GM12878 (cell line): ENCODE data around the gene PRTN3. TPM values are rescaled to one million over a fixed set of nuclear protein-coding genes. Genes with fewer than 3 reads are reported as not detected.

Source experiments
- ATAC-seq: fragments of 200-7000 bp; cut with Tn5 transposase; 3 replicates; pipeline ENCODE4 v1.9.1; 2020; ENCODE audit warnings: mild to moderate bottlenecking, moderate library complexity
- BruUV-seq: library from RNA; stranded (reverse); fragments of 400-500 nt; replicated peaks from 2 replicates; lab custom pipeline; 2021; lab: Mats Ljungman, UMichigan
- CTCF ChIA-PET: fragments of 300-600 bp; sonication (Branson Sonifier 250); formaldehyde crosslinking; extraction: SDS; loops from one replicate; lab custom pipeline; 2021; ENCODE audit warnings: inconsistent platforms; lab: Yijun Ruan, JAX
- POLR2A ChIA-PET: fragments of 350-600 bp; formaldehyde crosslinking; extraction: SDS; loops from one replicate; lab custom pipeline; 2021; ENCODE audit warnings: inconsistent platforms; lab: Charles Lee
- RAD21 ChIA-PET: fragments of 300-600 bp; sonication (Branson Sonifier 250); formaldehyde crosslinking; loops from one replicate; lab custom pipeline; 2023; ENCODE audit warnings: antibody characterized with exemption; ENCODE audit not compliant: unreplicated experiment; lab: Charles Lee
- SMC1A ChIA-PET: fragments of 300-600 bp; sonication (Branson Sonifier 250); formaldehyde crosslinking; loops from one replicate; lab custom pipeline; 2023; ENCODE audit not compliant: unreplicated experiment, uncharacterized antibody; lab: Charles Lee
- DNase-seq: peaks from one replicate; pipeline ENCODE4 v3.0.0-alpha.2; 2011; ENCODE audit warnings: low read depth, low spot score
- FAIRE-seq: peaks from 3 replicates; lab custom pipeline; 2011; peaks lifted over from hg19 to GRCh38; lab: Jason Lieb, UNC
- H2AFZ ChIP-seq: 2 replicates; pipeline ENCODE4 v1.6.0; 2011; ENCODE audit warnings: low read depth, low read length, control low read depth; ENCODE audit not compliant: control insufficient read depth
- H3K27ac ChIP-seq: 2 replicates; pipeline ENCODE4 v1.5.1; 2011; ENCODE audit warnings: control low read depth; ENCODE audit not compliant: control insufficient read depth, insufficient read depth
- H3K27me3 ChIP-seq, 2 experiments: replicated peaks in 1 of 2; 2 replicates each; pipeline versions ENCODE4 v1.6.0 to v1.6.1; 2011; ENCODE audit warnings: low read length in 1 of 2; ENCODE audit not compliant: control insufficient read depth in 2 of 2, insufficient read depth in 2 of 2
- H3K36me3 ChIP-seq, 2 experiments: 2 replicates each; pipeline ENCODE4 v1.5.1; 2011; ENCODE audit warnings: low read length in 1 of 2; ENCODE audit not compliant: control insufficient read depth in 2 of 2, insufficient read depth in 2 of 2
- H3K4me1 ChIP-seq: 2 replicates; pipeline ENCODE4 v1.6.1; 2011; ENCODE audit warnings: mild to moderate bottlenecking, low read length, moderate library complexity, mixed read lengths; ENCODE audit not compliant: control insufficient read depth, insufficient read depth
- H3K4me2 ChIP-seq: 2 replicates; pipeline ENCODE4 v1.6.0; 2011; ENCODE audit warnings: control low read depth; ENCODE audit not compliant: control insufficient read depth, insufficient read depth
- H3K4me3 ChIP-seq: fragments of 200-600 bp; sonication (generic); 2 replicates; pipeline ENCODE4 v1.5.1; 2016
- H3K79me2 ChIP-seq: 2 replicates; pipeline ENCODE4 v1.6.0; 2011; ENCODE audit warnings: low read length; ENCODE audit not compliant: control insufficient read depth, insufficient read depth
- H3K9ac ChIP-seq: 2 replicates; pipeline ENCODE4 v1.8.0; 2011; ENCODE audit warnings: low read length, control low read depth, mixed read lengths; ENCODE audit not compliant: control insufficient read depth, insufficient read depth
- H3K9me3 ChIP-seq: replicated peaks from 3 replicates; pipeline ENCODE4 v1.5.1; 2011; ENCODE audit warnings: mild to moderate bottlenecking, low read length; ENCODE audit not compliant: control insufficient read depth, insufficient read depth
- H4K20me1 ChIP-seq: 2 replicates; pipeline ENCODE4 v1.6.0; 2011; ENCODE audit not compliant: control insufficient read depth, insufficient read depth
- BACH1 ChIP-seq: fragments of 450-650 bp; IDR thresholded peaks from 2 replicates; pipeline ENCODE4 v1.6.1; 2017; ENCODE audit warnings: mild to moderate bottlenecking, borderline replicate concordance
- HDAC2 ChIP-seq: fragments of 200-600 bp; sonication (generic); IDR thresholded peaks from 2 replicates; pipeline ENCODE4 v1.6.1; 2017
- YY1 ChIP-seq: IDR thresholded peaks from 2 replicates; pipeline ENCODE4 v1.6.1; 2011; ENCODE audit warnings: low read depth, mild to moderate bottlenecking, low read length
- WGBS: methylation state at CpG from one replicate; pipeline ENCODE4 v1.1.6; 2016; ENCODE audit warnings: low lambda C conversion rate; ENCODE audit not compliant: insufficient replicate concordance, insufficient coverage; ENCODE audit errors: missing lambda C conversion rate; 5-methylcytosine and 5-hydroxymethylcytosine counted together
- in situ Hi-C: fragments of 300-500 bp; cut with MboI; formaldehyde crosslinking; loops from 9 replicates; pipeline ENCODE4 v1.14.3; 2018; ENCODE audit warnings: mixed read lengths
- intact Hi-C: fragments of 100-400 bp; cut with micrococcal nuclease; formaldehyde crosslinking; loops from one replicate; pipeline ENCODE4 v1.14.2; 2022; ENCODE audit not compliant: unreplicated experiment
- polyA plus RNA-seq, 11 experiments: library from polyadenylated mRNA; depleted of rRNA in 4 of 11; unstranded in 6 of 11; stranded (reverse) in 5 of 11; fragments of >200 nt; fragmentation: Nextera tagmentation in 4 of 11; fragmentation: Illumina TruSeq in 1 of 11; extraction: Ambion mirVana in 4 of 11; extraction: Trizol in 1 of 11; gene quantifications; 1 replicate in 1 of 11; 2 replicates in 10 of 11; pipeline versions ENCODE4 v1.2.1 to v1.2.3, GENCODE V29; 2011 to 2016; ENCODE audit warnings: inconsistent platforms in 2 of 11, missing spikeins in 2 of 11, low read depth in 1 of 11
- total RNA-seq, 4 experiments: library from RNA; depleted of rRNA in 3 of 4; stranded (reverse); fragments of >200 nt in 3 of 4; fragmentation: Illumina TruSeq in 1 of 4; extraction: Trizol in 1 of 4; gene quantifications; 2 replicates each; pipeline versions ENCODE4 v1.2.1 to v1.2.3, GENCODE V29; 2013 to 2021
- TF ChIP-seq, protein P1 (sequence below): IDR thresholded peaks from 2 replicates; pipeline ENCODE4 v1.6.1; 2011; ENCODE audit warnings: borderline replicate concordance, low read depth, mild to moderate bottlenecking, moderate library complexity, low read length; ENCODE audit not compliant: insufficient read depth, poor library complexity, severe bottlenecking
- TF ChIP-seq, protein P2 (sequence below): fragments of 450-650 bp; IDR thresholded peaks from 2 replicates; pipeline ENCODE4 v1.6.1; 2017; ENCODE audit warnings: mild to moderate bottlenecking
- TF ChIP-seq, protein P3 (sequence below): fragments of 450-650 bp; IDR thresholded peaks from 2 replicates; pipeline ENCODE4 v1.6.1; 2016; ENCODE audit warnings: mild to moderate bottlenecking
- TF ChIP-seq, protein P4 (sequence below): fragments of 450-650 bp; IDR thresholded peaks from 2 replicates; pipeline ENCODE4 v1.6.1; 2017; ENCODE audit warnings: mild to moderate bottlenecking, moderate library complexity

PRTN3 gene
- total and polyA plus RNA-seq, 10 of the 15 experiments (the other 5 are each of a cell fraction or from before 2014, with no cell fraction given) = 0.08 TPM; not detected in 9

DNA sequence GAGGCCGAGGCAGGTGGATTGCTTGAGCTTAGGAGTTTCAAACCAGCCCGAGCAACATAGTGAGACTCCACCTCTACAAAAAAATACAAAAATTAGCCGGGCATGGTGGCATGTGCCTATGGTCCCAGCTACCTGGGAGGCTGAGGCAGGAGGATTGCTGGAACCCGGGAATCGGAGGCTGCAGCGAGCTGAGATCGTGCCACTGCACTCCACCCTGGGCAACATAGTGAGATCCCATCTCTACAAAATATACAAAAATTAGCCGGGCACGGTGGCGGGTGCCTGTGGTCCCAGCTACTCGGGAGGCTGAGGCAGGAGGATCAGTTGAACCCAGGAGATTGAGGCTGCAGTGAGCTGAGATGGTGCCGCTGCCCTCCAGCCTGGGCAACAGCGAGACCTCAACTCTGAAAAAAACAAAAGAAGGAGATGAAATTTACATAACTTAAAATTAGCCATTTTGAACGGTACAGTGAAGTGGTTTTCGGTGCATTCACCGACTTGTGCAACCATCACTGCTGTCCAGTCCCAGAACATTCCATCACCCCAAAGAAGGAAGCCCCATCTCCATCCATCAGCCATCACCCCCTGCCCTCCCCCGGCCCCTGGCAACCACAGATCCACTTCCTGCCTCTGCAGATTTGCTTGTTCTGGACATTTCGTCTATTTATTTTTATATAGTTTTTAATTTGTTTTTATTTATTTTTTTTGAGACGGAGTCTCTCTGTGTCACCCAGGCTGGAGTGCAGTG, 14.7 kb upstream of the PRTN3 start:
- intact Hi-C loops (no loop called here), in situ Hi-C loops (no loop called here)
- H3K36me3 ChIP-seq = no peaks in the 10 kb centered on the region
- CTCF ChIA-PET = no interaction called here
- POLR2A ChIA-PET = no interaction called here
- H3K9ac ChIP-seq = no peak overlapping the region
- no peaks in the 10 kb centered on the region for H3K4me1 ChIP-seq
- no peak for DNase-seq
- no peaks in the 10 kb centered on the region for H3K79me2 ChIP-seq
- no peak overlapping the region for H3K27ac ChIP-seq
- no TSS peak for BruUV-seq
- H3K4me2 ChIP-seq = no peak overlapping the region
- no peak overlapping the region for H3K4me3 ChIP-seq
- no peaks in the 10 kb centered on the region for H4K20me1 ChIP-seq
- H3K9me3 ChIP-seq = no peaks in the 10 kb centered on the region
- TF ChIP-seq, protein P1, sequence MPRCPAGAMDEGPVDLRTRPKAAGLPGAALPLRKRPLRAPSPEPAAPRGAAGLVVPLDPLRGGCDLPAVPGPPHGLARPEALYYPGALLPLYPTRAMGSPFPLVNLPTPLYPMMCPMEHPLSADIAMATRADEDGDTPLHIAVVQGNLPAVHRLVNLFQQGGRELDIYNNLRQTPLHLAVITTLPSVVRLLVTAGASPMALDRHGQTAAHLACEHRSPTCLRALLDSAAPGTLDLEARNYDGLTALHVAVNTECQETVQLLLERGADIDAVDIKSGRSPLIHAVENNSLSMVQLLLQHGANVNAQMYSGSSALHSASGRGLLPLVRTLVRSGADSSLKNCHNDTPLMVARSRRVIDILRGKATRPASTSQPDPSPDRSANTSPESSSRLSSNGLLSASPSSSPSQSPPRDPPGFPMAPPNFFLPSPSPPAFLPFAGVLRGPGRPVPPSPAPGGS = no peak
- TF ChIP-seq HDAC2 (no peak), YY1 (no peak), BACH1 (no peak)
- TF ChIP-seq, protein P2, sequence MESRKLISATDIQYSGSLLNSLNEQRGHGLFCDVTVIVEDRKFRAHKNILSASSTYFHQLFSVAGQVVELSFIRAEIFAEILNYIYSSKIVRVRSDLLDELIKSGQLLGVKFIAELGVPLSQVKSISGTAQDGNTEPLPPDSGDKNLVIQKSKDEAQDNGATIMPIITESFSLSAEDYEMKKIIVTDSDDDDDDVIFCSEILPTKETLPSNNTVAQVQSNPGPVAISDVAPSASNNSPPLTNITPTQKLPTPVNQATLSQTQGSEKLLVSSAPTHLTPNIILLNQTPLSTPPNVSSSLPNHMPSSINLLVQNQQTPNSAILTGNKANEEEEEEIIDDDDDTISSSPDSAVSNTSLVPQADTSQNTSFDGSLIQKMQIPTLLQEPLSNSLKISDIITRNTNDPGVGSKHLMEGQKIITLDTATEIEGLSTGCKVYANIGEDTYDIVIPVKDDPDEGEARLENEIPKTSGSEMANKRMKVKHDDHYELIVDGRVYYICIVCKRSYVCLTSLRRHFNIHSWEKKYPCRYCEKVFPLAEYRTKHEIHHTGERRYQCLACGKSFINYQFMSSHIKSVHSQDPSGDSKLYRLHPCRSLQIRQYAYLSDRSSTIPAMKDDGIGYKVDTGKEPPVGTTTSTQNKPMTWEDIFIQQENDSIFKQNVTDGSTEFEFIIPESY = no peak
- TF ChIP-seq, protein P3, sequence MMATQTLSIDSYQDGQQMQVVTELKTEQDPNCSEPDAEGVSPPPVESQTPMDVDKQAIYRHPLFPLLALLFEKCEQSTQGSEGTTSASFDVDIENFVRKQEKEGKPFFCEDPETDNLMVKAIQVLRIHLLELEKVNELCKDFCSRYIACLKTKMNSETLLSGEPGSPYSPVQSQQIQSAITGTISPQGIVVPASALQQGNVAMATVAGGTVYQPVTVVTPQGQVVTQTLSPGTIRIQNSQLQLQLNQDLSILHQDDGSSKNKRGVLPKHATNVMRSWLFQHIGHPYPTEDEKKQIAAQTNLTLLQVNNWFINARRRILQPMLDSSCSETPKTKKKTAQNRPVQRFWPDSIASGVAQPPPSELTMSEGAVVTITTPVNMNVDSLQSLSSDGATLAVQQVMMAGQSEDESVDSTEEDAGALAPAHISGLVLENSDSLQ = no peak
- TF ChIP-seq, protein P4, sequence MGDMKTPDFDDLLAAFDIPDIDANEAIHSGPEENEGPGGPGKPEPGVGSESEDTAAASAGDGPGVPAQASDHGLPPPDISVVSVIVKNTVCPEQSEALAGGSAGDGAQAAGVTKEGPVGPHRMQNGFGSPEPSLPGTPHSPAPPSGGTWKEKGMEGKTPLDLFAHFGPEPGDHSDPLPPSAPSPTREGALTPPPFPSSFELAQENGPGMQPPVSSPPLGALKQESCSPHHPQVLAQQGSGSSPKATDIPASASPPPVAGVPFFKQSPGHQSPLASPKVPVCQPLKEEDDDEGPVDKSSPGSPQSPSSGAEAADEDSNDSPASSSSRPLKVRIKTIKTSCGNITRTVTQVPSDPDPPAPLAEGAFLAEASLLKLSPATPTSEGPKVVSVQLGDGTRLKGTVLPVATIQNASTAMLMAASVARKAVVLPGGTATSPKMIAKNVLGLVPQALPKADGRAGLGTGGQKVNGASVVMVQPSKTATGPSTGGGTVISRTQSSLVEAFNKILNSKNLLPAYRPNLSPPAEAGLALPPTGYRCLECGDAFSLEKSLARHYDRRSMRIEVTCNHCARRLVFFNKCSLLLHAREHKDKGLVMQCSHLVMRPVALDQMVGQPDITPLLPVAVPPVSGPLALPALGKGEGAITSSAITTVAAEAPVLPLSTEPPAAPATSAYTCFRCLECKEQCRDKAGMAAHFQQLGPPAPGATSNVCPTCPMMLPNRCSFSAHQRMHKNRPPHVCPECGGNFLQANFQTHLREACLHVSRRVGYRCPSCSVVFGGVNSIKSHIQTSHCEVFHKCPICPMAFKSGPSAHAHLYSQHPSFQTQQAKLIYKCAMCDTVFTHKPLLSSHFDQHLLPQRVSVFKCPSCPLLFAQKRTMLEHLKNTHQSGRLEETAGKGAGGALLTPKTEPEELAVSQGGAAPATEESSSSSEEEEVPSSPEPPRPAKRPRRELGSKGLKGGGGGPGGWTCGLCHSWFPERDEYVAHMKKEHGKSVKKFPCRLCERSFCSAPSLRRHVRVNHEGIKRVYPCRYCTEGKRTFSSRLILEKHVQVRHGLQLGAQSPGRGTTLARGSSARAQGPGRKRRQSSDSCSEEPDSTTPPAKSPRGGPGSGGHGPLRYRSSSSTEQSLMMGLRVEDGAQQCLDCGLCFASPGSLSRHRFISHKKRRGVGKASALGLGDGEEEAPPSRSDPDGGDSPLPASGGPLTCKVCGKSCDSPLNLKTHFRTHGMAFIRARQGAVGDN = no peak
- H2AFZ ChIP-seq = no peak overlapping the region
- no peaks in the 10 kb centered on the region for H3K27me3 ChIP-seq
- SMC1A ChIA-PET = no interaction called here
- 43% methylated on average over 17 of the region's 19 CpGs for WGBS
- RAD21 ChIA-PET = no interaction called here
- no peak for ATAC-seq
- FAIRE-seq = no peak
